KOPT-K1 (cell line): ENCODE data around the gene TNFRSF21.
"Not testable (repeated sequence)": the region's sequence is repeated elsewhere in the genome, so short reads cannot be mapped to it uniquely, and the experiment has no call there.

Experiments used
- H3K27ac ChIP-seq: fragments of 200-600 bp; sonication (generic); 2 replicates; pipeline ENCODE4 v1.5.1; 2016; ENCODE audit warnings: antibody characterized with exemption, mild to moderate bottlenecking, low read depth, low read length; ENCODE audit not compliant: poor library complexity, severe bottlenecking
- H3K36me3 ChIP-seq: fragments of 200-600 bp; sonication (generic); 2 replicates; pipeline ENCODE4 v1.5.1; 2017; ENCODE audit warnings: antibody characterized with exemption, mild to moderate bottlenecking, low read length, moderate library complexity; ENCODE audit not compliant: insufficient read depth
- H3K9me3 ChIP-seq: fragments of 200-600 bp; sonication (generic); 2 replicates; pipeline ENCODE4 v1.5.1; 2017; ENCODE audit warnings: antibody characterized with exemption, low read length, mild to moderate bottlenecking; ENCODE audit not compliant: insufficient read depth, poor library complexity, severe bottlenecking

The TNFRSF21 gene

GRCh38 chr6:47283993-47284392 is 25.7 kb downstream of the TNFRSF21 start:
- no peaks in the 10 kb centered on the region for H3K9me3 ChIP-seq
- peaks cover 37% of the 10 kb centered on the region for H3K36me3 ChIP-seq
- H3K27ac ChIP-seq = no peak overlapping the region

GRCh38 chr6:47278545-47278944 is 31.2 kb downstream of the TNFRSF21 start:
- Histone ChIP-seq H3K36me3 (peaks cover 24% of the 10 kb centered on the region), H3K27ac (no peak overlapping the region)

DNA sequence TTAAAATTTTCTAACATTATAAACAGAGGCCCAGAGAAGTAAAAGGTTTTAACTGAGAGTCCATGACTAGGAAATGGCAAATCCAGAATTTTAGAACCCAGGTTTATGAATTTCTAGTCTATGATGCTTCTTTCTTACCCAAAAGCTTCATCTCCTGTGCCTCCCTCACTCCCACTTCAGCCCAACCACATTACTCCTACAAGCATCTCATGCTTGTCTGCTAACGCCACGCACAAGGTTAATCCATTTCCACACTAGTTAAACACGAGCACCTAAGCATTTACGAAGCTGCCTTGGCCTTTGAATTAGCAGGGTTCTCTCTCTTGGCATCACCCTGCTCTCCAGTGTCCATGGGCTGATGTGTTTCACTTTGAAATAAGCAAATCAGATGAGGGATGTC is 32.0 kb downstream of the TNFRSF21 start:
- H3K27ac ChIP-seq = no peak overlapping the region
- H3K36me3 ChIP-seq = peaks cover 15% of the 10 kb centered on the region
- H3K9me3 ChIP-seq = no peaks in the 10 kb centered on the region

More at GRCh38 chr6:47278545-47278944, 31.2 kb downstream of the TNFRSF21 start:
- H3K9me3 ChIP-seq = no peaks in the 10 kb centered on the region

- H3K9me3 ChIP-seq = no peaks in the 10 kb centered on the region
- no peak overlapping the region for H3K27ac ChIP-seq
- H3K36me3 ChIP-seq = peaks cover 12% of the 10 kb centered on the region
These were observed 33.3 kb downstream of the TNFRSF21 start for GRCh38 chr6:47276377-47276776.

DNA sequence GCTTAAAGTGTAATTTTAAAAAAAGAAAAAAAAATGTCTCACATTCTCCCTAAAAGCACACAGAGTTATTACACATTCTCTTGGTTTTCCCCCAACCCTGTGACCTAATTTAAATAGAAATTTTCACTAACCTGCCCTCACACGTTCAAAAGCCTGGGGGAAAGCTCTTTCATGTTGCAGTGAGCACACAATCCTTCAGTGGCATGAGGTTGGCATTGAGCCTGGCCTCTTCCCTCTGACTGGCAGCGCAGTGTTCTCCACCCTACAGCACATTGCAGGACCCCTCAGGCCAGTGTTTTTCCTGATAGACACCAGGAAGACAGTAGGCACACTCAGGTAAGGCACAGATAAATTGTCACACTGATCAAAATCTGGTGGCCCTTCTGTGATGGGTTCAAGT is 34.1 kb downstream of the TNFRSF21 start:
- H3K36me3 ChIP-seq = peaks cover 10% of the 10 kb centered on the region
- H3K9me3 ChIP-seq = no peaks in the 10 kb centered on the region
- no peak overlapping the region for H3K27ac ChIP-seq

DNA sequence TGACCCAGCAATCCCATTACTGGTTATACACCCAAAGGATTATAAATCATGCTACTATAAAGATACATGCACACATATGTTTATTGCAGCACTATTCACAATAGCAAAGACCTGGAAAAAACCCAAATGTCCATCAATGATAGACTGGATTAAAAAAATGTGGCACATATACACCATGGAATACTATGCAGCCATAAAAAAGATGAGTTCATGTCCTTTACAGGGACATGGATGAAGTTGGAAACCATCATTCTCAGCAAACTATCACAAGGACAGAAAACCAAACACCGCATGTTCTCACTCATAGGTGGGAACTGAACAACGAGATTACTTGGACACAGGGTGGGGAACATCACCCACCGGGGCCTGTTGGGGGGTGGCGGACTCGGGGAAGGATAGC is 34.6 kb downstream of the TNFRSF21 start:
- not testable (repeated sequence) for H3K27ac ChIP-seq, H3K9me3 ChIP-seq
- H3K36me3 ChIP-seq = peaks cover 10% of the 10 kb centered on the region

- Histone ChIP-seq H3K27ac (no peak overlapping the region), H3K9me3 (no peaks in the 10 kb centered on the region), H3K36me3 (peaks cover 18% of the 10 kb centered on the region)
These were observed 41.0 kb downstream of the TNFRSF21 start for GRCh38 chr6:47268572-47269187.

DNA sequence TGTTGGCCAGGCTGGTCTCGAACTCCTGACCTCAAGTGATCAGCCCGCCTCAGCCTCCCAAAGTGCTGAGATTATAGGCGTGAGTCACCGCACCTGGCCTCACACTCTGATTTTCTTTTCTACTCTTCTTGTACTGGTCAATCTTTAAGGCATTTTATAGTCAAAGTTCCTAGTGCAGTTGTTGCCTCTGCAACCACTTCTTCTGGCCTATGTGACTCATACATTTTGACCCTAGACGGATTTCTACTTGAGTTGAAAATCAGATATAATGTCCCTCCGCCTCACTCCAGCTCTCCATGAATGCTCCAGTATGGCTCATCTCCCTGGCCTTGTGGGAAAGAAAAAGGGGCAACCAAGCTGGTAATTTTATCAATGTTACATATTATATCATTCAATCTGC is 42.4 kb downstream of the TNFRSF21 start:
- Histone ChIP-seq H3K27ac (no peak overlapping the region), H3K36me3 (peaks cover 18% of the 10 kb centered on the region), H3K9me3 (no peaks in the 10 kb centered on the region)

GRCh38 chr6:47265971-47266370 is 43.7 kb downstream of the TNFRSF21 start:
- Histone ChIP-seq H3K36me3 (peaks cover 18% of the 10 kb centered on the region), H3K27ac (no peak overlapping the region), H3K9me3 (no peaks in the 10 kb centered on the region)

GRCh38 chr6:47264775-47265184 is 44.9 kb downstream of the TNFRSF21 start:
- H3K36me3 ChIP-seq = peaks cover 14% of the 10 kb centered on the region
- H3K9me3 ChIP-seq = no peaks in the 10 kb centered on the region
- H3K27ac ChIP-seq = no peak overlapping the region

GRCh38 chr6:47263268-47263667 is 46.4 kb downstream of the TNFRSF21 start:
- H3K36me3 ChIP-seq = peaks cover 10% of the 10 kb centered on the region
- H3K9me3 ChIP-seq = no peaks in the 10 kb centered on the region
- H3K27ac ChIP-seq = no peak overlapping the region

- H3K36me3 ChIP-seq = peaks cover under 1% of the 10 kb centered on the region; the same call in 1 of the 2 replicates
- H3K27ac ChIP-seq = no peak overlapping the region
- no peaks in the 10 kb centered on the region for H3K9me3 ChIP-seq
These were observed 47.5 kb downstream of the TNFRSF21 start for GRCh38 chr6:47262231-47262630.

DNA sequence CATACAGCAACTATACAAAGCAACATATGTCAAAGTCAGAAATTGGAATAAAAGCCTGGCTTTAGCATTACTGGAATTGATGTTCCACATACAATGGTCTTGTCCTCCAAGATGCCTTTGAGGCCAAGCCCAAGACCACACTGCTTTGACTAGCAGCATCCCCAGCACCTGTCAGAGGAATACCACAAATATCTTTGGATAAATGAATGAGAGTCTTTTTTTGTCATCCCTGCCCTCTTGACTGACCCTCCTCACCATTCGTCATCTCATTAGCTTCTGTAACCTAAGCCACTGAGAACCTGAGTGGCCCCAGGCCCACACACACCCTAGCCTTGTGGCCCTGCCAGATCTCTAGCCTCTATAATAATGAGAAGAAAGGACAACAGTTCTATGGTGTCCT is 48.5 kb downstream of the TNFRSF21 start:
- H3K27ac ChIP-seq = no peak overlapping the region
- H3K9me3 ChIP-seq = no peaks in the 10 kb centered on the region
- H3K36me3 ChIP-seq = no peaks in the 10 kb centered on the region; the same call in 1 of the 2 replicates

GRCh38 chr6:47260021-47260420 is 49.7 kb downstream of the TNFRSF21 start:
- H3K36me3 ChIP-seq = no peaks in the 10 kb centered on the region; the same call in 1 of the 2 replicates
- no peak overlapping the region for H3K27ac ChIP-seq
- H3K9me3 ChIP-seq = no peaks in the 10 kb centered on the region

DNA sequence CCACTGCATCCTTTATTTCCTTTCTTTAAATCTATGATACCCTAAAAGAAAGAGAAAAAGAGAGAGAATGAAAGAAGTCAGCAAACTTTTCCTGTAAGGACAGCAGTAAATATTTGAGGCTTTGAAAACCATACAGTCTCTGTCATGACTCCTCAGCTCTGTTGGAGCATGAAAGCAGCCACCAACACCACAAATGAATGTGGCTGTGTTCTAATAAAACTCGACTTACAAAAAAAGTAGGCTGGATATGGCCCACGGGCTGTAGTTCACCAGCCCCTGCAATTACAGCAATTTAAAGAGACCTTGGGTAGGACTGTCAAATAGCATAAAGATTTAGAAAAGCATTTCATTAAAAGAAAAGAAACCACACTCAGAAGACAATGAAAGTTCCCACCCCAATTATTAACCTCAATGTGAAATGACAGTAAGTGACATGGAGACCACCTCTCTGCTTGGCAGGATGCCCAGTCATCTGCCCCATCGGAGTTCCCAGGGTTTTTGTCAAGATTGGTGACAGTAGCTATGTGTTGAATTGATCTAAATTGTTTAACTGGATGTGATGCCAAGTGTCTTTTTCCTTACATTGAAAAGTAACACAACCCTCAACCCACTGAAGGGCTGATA is 50.9 kb downstream of the TNFRSF21 start:
- Histone ChIP-seq H3K9me3 (no peaks in the 10 kb centered on the region), H3K27ac (peak overlapping the region; percentile 20), H3K36me3 (no peaks in the 10 kb centered on the region)
